Erythroblast (primary cell): Measurements from ENCODE around the gene ALG12.

Source experiments
- DNase-seq, 2 experiments: peaks; one replicate each; lab custom pipeline; 2025; lab: John Stamatoyannopoulos, UW
- GATA1 ChIP-seq: IDR thresholded peaks from 2 replicates; pipeline ENCODE4 v1.6.1; 2011; ENCODE audit warnings: low read depth, mild to moderate bottlenecking, control low read depth, low read length, moderate library complexity
- POLR2A ChIP-seq: IDR thresholded peaks from 2 replicates; pipeline ENCODE4 v1.6.1; 2011; ENCODE audit warnings: mild to moderate bottlenecking, low read length

ALG12 gene

GRCh38 chr22:49917974-49918910, at the start of gene ALG12, which contains the start of gene CRELD2:
TSS of gene ALG12 (minus strand) at chr22:49918438. CDS start at chr22:49913765, 4,673 bp downstream.
TSS of gene CRELD2 (plus strand) at chr22:49918634. CDS start at chr22:49918770, 136 bp downstream.
- TF ChIP-seq GATA1 (no peak), POLR2A (peak; percentile 59)

GRCh38 chr22:49967706-49968208, 49.5 kb upstream of the ALG12 start:
- DNase-seq = no peak
- TF ChIP-seq GATA1 (no peak), POLR2A (no peak)

More at GRCh38 chr22:49917974-49918910, at the start of gene ALG12, which contains the start of gene CRELD2:
- DNase-seq = peak; percentile 97 to 99

DNA sequence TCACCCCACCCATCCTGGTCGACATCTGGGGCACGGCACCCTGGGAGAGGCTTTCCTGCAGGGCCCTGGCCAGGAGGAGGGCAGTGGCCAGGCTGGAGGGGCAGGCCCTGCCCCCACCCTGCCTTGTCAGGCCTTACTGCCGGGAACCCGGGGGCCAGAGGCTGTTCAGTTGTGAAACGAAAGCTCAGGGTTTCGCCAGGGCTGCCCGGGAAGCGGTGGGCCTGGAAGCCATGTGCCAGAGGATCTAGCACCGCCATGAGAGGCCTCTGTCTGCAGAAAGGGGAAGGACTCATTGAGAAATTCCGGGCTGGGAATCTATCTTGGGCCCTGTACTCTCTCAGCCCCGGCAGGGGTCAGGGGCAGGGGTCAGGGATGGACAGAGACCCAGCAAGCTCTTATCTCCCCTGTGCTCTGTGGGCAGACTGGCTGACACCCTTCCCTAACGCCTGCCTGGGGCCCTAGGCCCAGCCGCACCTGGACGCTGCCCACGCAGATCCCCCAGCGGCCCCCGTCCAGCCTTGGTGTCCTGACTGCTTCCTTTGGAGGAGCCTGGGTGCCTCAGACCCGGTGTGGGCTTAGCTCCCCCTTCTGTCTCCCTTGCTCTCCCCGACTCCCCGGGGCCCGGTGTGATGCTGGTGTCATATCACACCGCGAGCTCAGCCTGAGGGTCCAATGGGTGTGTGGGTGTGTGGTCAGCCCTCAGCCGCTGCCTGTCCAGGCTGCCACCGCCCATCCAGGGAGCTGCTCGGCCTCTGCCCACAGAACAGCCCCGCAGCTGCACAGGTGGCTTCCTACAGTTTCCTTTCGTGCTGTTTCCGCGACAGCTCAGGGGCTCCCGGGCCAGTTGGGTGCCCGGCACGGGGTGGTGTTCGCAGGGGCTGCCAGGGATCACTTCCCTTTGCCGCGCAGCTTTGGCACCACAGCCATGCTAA, 48.8 kb upstream of the ALG12 start:
- no peak for DNase-seq
- TF ChIP-seq POLR2A = no peak
- TF ChIP-seq GATA1 = no peak

DNA sequence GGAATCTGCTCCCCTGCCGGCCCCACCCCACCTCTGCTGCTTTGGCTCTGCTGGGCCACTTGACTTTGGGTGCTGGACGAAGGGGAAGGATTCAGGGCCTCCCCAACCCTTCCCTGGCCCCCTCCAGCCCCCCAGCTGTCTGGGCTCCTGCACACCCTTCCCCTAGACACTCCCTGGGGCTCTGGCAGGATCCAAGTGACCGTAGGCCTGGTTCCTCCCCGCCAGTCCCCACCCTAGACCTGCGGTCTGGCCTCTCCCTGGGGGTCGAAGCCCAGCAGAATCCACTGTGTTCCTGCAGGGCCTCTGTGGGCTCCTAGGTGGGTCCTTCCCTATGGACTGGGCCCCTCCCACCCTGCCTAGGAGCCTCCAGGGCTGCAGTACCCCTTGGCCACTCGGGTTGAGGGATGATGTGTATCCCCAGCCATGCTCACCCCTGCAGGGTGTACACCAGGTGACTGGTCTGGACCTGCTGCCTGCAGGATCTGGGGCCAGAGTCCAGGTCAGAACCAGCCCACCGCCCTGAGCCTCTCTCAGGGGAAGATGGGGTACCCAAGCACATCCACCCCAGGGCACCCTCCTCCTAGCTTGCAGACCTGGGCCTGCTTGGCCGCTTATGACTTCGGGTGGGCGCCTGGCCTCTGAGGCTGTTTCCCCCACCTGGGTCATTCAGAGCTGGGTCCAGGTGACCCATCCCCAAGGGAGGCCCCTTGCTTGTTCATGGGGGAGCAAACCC, 48.0 kb upstream of the ALG12 start:
- DNase-seq = no peak
- no peak for TF ChIP-seq POLR2A
- TF ChIP-seq GATA1 = no peak

GRCh38 chr22:49965091-49966040, 47.1 kb upstream of the ALG12 start:
- TF ChIP-seq GATA1 (no peak), POLR2A (no peak)
- DNase-seq = no peak

GRCh38 chr22:49964136-49965090, 46.2 kb upstream of the ALG12 start:
- no peak for DNase-seq
- TF ChIP-seq POLR2A (no peak), GATA1 (no peak)

GRCh38 chr22:49963647-49964026, 45.4 kb upstream of the ALG12 start:
- TF ChIP-seq POLR2A (no peak), GATA1 (no peak)
- DNase-seq = no peak

- no peak for TF ChIP-seq POLR2A
- TF ChIP-seq GATA1 = no peak
- DNase-seq = no peak
These were observed 44.8 kb upstream of the ALG12 start for GRCh38 chr22:49962751-49963646.

GRCh38 chr22:49962012-49962750, 43.9 kb upstream of the ALG12 start:
- TF ChIP-seq POLR2A (no peak), GATA1 (no peak)
- peak; percentile 52 to 74 for DNase-seq

DNA sequence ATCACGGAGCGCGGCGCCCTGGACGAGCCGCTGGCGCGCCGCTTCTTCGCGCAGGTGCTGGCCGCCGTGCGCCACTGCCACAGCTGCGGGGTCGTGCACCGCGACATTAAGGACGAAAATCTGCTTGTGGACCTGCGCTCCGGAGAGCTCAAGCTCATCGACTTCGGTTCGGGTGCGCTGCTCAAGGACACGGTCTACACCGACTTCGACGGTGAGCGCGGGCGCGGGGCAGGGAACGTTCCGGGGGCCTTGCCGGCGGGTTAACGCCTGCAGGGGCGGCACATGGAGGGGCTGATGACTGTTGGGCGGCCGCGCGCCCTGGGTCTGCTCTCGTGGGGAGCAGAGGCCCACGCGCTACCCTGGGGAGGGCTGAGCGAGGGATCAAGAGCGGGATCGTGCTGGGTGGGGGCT, 43.4 kb upstream of the ALG12 start:
- DNase-seq = no peak
- TF ChIP-seq GATA1 (no peak), POLR2A (no peak)
